Fibroblast of lung (primary cell): ENCODE results near the gene TMEM92. TPM values are rescaled to one million over a fixed set of nuclear protein-coding genes. Genes with fewer than 3 reads are reported as not detected.

Experiments used
- DNase-seq, 2 donors: peaks; one replicate each; pipeline versions ENCODE4 v3.0.0 to v3.0.0-alpha.2; 2010; ENCODE audit warnings: low read depth in 2 of 2
- H2AFZ ChIP-seq: 2 replicates; pipeline ENCODE4 v1.5.1; 2012; ENCODE audit warnings: low read length, control low read depth, inconsistent platforms
- H3K27ac ChIP-seq: 2 replicates; pipeline ENCODE4 v1.5.1; 2011; ENCODE audit warnings: low read length, control low read depth; ENCODE audit not compliant: insufficient read depth
- H3K27me3 ChIP-seq: 2 replicates; pipeline ENCODE4 v1.5.1; 2011; ENCODE audit warnings: mild to moderate bottlenecking, low read length; ENCODE audit not compliant: control insufficient read depth, insufficient read depth
- H3K36me3 ChIP-seq: 2 replicates; pipeline ENCODE4 v1.5.1; 2011; ENCODE audit warnings: low read length; ENCODE audit not compliant: control insufficient read depth, insufficient read depth
- H3K4me1 ChIP-seq: 2 replicates; pipeline ENCODE4 v1.5.1; 2011; ENCODE audit warnings: low read length; ENCODE audit not compliant: control insufficient read depth, insufficient read depth; ENCODE audit errors: extremely low read depth
- H3K4me2 ChIP-seq: 2 replicates; pipeline ENCODE4 v1.5.1; 2011; ENCODE audit warnings: low read length, control low read depth; ENCODE audit not compliant: insufficient read depth; ENCODE audit errors: extremely low read depth
- H3K4me3 ChIP-seq, 4 experiments: fragments of 200-600 bp in 1 of 4; sonication (generic) in 1 of 4; replicated peaks in 1 of 4; 2 replicates each; pipeline ENCODE4 v1.5.1; 2011 to 2016; ENCODE audit warnings: low read length in 4 of 4, low read depth in 3 of 4, mild to moderate bottlenecking in 3 of 4, control low read depth in 2 of 4, inconsistent platforms in 1 of 4, mixed read lengths in 1 of 4; ENCODE audit not compliant: insufficient read depth in 1 of 4; ENCODE audit errors: control extremely low read depth in 1 of 4
- H3K79me2 ChIP-seq: 2 replicates; pipeline ENCODE4 v1.5.1; 2012; ENCODE audit warnings: mild to moderate bottlenecking, low read length, inconsistent platforms; ENCODE audit not compliant: control insufficient read depth, insufficient read depth
- H3K9ac ChIP-seq: 2 replicates; pipeline ENCODE4 v1.5.1; 2011; ENCODE audit warnings: mild to moderate bottlenecking, low read length, control low read depth; ENCODE audit not compliant: insufficient read depth
- H3K9me3 ChIP-seq: 2 replicates; pipeline ENCODE4 v1.5.1; 2012; ENCODE audit warnings: low read depth, low read length; ENCODE audit not compliant: control insufficient read depth, insufficient read depth
- H4K20me1 ChIP-seq: 2 replicates; pipeline ENCODE4 v1.5.1; 2011; ENCODE audit warnings: low read length; ENCODE audit not compliant: control insufficient read depth, insufficient read depth; ENCODE audit errors: extremely low read depth
- CTCF ChIP-seq, 2 donors: IDR thresholded peaks in 1 of 2; conservative IDR thresholded peaks in 1 of 2; 1 replicate in 1 of 2; 2 replicates in 1 of 2; pipeline ENCODE4 v1.5.1; 2011 to 2012; ENCODE audit warnings: low read length in 2 of 2, control low read depth in 1 of 2, inconsistent platforms in 1 of 2, low read depth in 1 of 2, mild to moderate bottlenecking in 1 of 2
- EZH2 ChIP-seq: IDR thresholded peaks from 2 replicates; pipeline ENCODE4 v1.5.1; 2012; ENCODE audit warnings: low read length, control low read depth, mild to moderate bottlenecking; ENCODE audit errors: missing control alignments
- polyA minus RNA-seq: library from RNA; depleted of rRNA, polyadenylated mRNA; stranded (reverse); fragments of >200 nt; gene quantifications from 2 replicates; pipeline ENCODE4 v1.2.3, GENCODE V29; 2011; ENCODE audit warnings: low replicate concordance
- polyA plus RNA-seq, 2 donors: library from polyadenylated mRNA; depleted of rRNA in 1 of 2; stranded (reverse) in 1 of 2; unstranded in 1 of 2; fragments of >200 nt; gene quantifications; 2 replicates each; pipeline ENCODE4 v1.2.1, GENCODE V29; 2011 to 2012; ENCODE audit warnings: missing spikeins in 1 of 2
- total RNA-seq: library from RNA; depleted of rRNA; stranded (reverse); fragments of >200 nt; gene quantifications from 2 replicates; pipeline ENCODE4 v1.2.1, GENCODE V29; 2014

TMEM92 gene
- total RNA-seq = under 0.01 TPM in 1 of 2 replicates, not detected in the other
- polyA plus RNA-seq = 0.05 TPM in 2 replicates
- 0.19 and 0.32 TPM in 2 replicates for polyA plus RNA-seq (2012)
- not detected in 2 replicates for polyA minus RNA-seq

DNA sequence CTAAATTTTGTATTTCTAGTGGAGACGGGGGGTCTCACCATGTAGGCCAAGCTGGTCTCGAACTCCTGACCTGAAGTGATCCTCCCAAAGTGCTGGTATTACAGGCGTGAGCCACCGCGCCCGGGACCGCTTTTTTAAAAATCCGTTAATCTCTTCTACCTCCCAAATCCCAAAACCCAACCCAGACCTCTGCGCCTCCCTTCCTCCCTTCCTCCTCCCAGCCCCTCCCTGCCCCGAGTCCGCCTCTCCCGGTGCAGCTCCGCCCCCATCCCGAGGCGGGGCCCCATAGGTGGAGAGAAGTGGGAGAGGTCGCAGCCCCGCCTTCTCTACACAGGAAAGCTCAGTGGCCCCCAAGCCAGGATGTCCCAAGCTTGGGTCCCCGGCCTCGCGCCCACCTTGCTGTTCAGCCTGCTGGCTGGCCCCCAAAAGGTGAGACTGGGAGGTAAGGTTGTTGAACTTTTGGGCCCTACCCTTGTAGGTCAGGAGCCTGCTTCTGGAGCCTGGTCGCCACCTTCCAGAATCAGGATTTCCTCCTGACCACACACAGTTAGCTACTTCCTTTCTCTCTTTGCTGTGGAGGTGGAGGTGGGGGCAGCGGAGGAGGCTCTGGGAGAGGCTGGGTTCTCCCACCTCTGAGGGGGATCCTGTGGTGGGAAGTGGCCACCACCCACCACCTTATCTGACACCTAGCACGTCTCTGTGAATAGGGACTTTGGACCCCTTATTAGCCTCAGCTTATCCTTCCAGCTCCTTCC, at the start of gene TMEM92:
TMEM92 (plus strand) TSS at position 325 of the 755 bp plus-strand sequence; CDS start at position 361, 36 bp downstream.
- Histone ChIP-seq H2AFZ (no peak within 1 kb of the TSS), H3K9ac (peak within 1 kb of the TSS; percentile 55), H3K4me2 (no peak within 1 kb of the TSS), H3K4me1 (peaks cover 14% of the 10 kb centered on the region), H4K20me1 (no peaks in the 10 kb centered on the region), H3K79me2 (peaks cover 2% of the 10 kb centered on the region), H3K27ac (no peak within 1 kb of the TSS), H3K4me3 (peak within 1 kb of the TSS in 1 of 4 experiments; percentile 66), H3K9me3 (no peaks in the 10 kb centered on the region), H3K36me3 (no peaks in the 10 kb centered on the region), H3K27me3 (no peaks in the 10 kb centered on the region)
- DNase-seq = no peak
- TF ChIP-seq CTCF (conservative IDR thresholded peaks at IDR 0.05 in 1 of 2, IDR thresholded peaks at IDR 0.05 in 1 of 2; ENCODE audit: low read depth in 1 of 2, low read length in 2 of 2) (no peak), EZH2 (no peak)

DNA sequence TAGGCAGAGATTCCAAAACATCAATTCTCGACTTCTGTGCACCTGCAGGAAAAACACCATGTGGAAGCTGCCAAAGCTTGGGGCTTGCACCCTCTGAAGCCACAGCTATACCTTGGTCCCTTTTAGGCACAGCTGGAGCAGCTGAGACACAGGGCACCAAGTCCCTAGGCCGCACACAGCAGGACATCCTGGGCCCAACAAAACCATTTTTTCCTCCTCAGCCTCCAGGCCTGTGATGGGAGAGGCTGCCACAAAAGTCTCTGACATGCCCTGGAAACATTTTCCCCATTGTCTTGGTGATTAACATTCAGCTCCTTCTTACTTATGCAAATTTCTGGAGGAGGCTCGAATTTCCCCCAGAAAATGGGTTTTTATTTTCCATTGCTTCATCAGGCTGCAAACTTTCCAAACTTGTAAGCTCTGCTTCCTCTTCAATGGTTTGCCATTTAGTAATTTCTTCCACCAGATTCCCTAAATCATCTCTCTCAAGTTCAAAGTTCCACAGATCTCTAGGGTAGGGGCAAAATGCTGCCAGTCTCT, 48.5 kb upstream of the TMEM92 start:
- H3K9ac ChIP-seq = no peak overlapping the region
- no peak overlapping the region for H3K4me3 ChIP-seq
- no peak for DNase-seq
- no peaks in the 10 kb centered on the region for H3K9me3 ChIP-seq
- H3K4me1 ChIP-seq = peaks cover 13% of the 10 kb centered on the region
- H3K79me2 ChIP-seq = no peaks in the 10 kb centered on the region
- H4K20me1 ChIP-seq = no peaks in the 10 kb centered on the region
- no peak overlapping the region for H3K27ac ChIP-seq
- H2AFZ ChIP-seq = no peak overlapping the region
- H3K36me3 ChIP-seq = no peaks in the 10 kb centered on the region
- no peak overlapping the region for H3K4me2 ChIP-seq
- no peaks in the 10 kb centered on the region for H3K27me3 ChIP-seq
- TF ChIP-seq EZH2 (no peak), CTCF (conservative IDR thresholded peaks at IDR 0.05 in 1 of 2, IDR thresholded peaks at IDR 0.05 in 1 of 2; ENCODE audit: low read depth in 1 of 2, low read length in 2 of 2) (no peak)

GRCh38 chr17:50234581-50234980, 39.7 kb upstream of the TMEM92 start:
- Histone ChIP-seq H3K4me2 (no peak overlapping the region), H2AFZ (no peak overlapping the region), H3K79me2 (no peaks in the 10 kb centered on the region), H4K20me1 (no peaks in the 10 kb centered on the region), H3K4me3 (no peak overlapping the region), H3K9ac (no peak overlapping the region), H3K27ac (no peak overlapping the region), H3K27me3 (no peaks in the 10 kb centered on the region), H3K9me3 (no peaks in the 10 kb centered on the region), H3K4me1 (no peaks in the 10 kb centered on the region), H3K36me3 (no peaks in the 10 kb centered on the region)
- TF ChIP-seq EZH2 (no peak), CTCF (conservative IDR thresholded peaks at IDR 0.05 in 1 of 2, IDR thresholded peaks at IDR 0.05 in 1 of 2; ENCODE audit: low read depth in 1 of 2, low read length in 2 of 2) (no peak)
- peak in 1 of 2 donors; percentile 45 for DNase-seq
